DND-41 (cell line): ENCODE measurements around the gene NOS1AP.

Experiments used
- ATAC-seq: fragments of 200-7000 bp; cut with Tn5 transposase; 3 replicates; pipeline ENCODE4 v1.9.1; 2021; ENCODE audit warnings: low read depth; ENCODE audit not compliant: insufficient read depth
- DNase-seq: peaks from one replicate; pipeline ENCODE4 v3.0.0-alpha.2; 2020
- H2AFZ ChIP-seq: 2 replicates; pipeline ENCODE4 v1.6.0; 2012; ENCODE audit warnings: low read depth, low read length
- H3K27ac ChIP-seq: 2 replicates; pipeline ENCODE4 v1.5.1; 2012; ENCODE audit warnings: low read length, inconsistent platforms
- H3K27me3 ChIP-seq: fragments of 200-600 bp; sonication (generic); 2 replicates; pipeline ENCODE4 v1.6.0; 2012; ENCODE audit warnings: low read length, mild to moderate bottlenecking, inconsistent platforms; ENCODE audit not compliant: insufficient read depth, poor library complexity
- H3K36me3 ChIP-seq: 2 replicates; pipeline ENCODE4 v1.5.1; 2012; ENCODE audit warnings: low read length, inconsistent platforms; ENCODE audit not compliant: insufficient read depth
- H3K4me1 ChIP-seq: 2 replicates; pipeline ENCODE4 v1.5.1; 2012; ENCODE audit warnings: mild to moderate bottlenecking, low read length; ENCODE audit not compliant: insufficient read depth
- H3K4me2 ChIP-seq: 2 replicates; pipeline ENCODE4 v1.6.0; 2012; ENCODE audit warnings: mild to moderate bottlenecking, moderate library complexity, low read length, inconsistent platforms; ENCODE audit not compliant: insufficient read depth
- H3K4me3 ChIP-seq, 2 experiments: fragments of 200-600 bp in 1 of 2; shearing (Covaris generic) in 1 of 2; 2 replicates each; pipeline ENCODE4 v1.5.1; 2012 to 2016; ENCODE audit warnings: inconsistent platforms in 2 of 2, low read length in 2 of 2, mild to moderate bottlenecking in 2 of 2, low read depth in 1 of 2, moderate library complexity in 1 of 2
- H3K79me2 ChIP-seq: 2 replicates; pipeline ENCODE4 v1.6.0; 2012; ENCODE audit warnings: low read length, inconsistent platforms; ENCODE audit not compliant: insufficient read depth
- H3K9ac ChIP-seq: 2 replicates; pipeline ENCODE4 v1.6.0; 2012; ENCODE audit warnings: low read depth, mild to moderate bottlenecking, inconsistent platforms, low read length, moderate library complexity
- H3K9me3 ChIP-seq: 2 replicates; pipeline ENCODE4 v1.5.1; 2012; ENCODE audit warnings: low read length, moderate library complexity, mild to moderate bottlenecking, inconsistent platforms; ENCODE audit not compliant: insufficient read depth, severe bottlenecking
- H4K20me1 ChIP-seq: 2 replicates; pipeline ENCODE4 v1.6.0; 2012; ENCODE audit warnings: low read length; ENCODE audit not compliant: insufficient read depth
- EZH2 ChIP-seq: IDR thresholded peaks from 3 replicates; pipeline ENCODE4 v1.6.1; 2012; ENCODE audit warnings: borderline replicate concordance, low read depth, mild to moderate bottlenecking, moderate library complexity, low read length, inconsistent platforms; ENCODE audit not compliant: severe bottlenecking
- TF ChIP-seq, protein P1 (sequence below): IDR thresholded peaks from 2 replicates; pipeline ENCODE4 v1.5.1; 2012; ENCODE audit warnings: borderline replicate concordance, low read length, moderate library complexity, mild to moderate bottlenecking; ENCODE audit not compliant: poor library complexity, severe bottlenecking; ENCODE audit errors: extremely low read depth

The NOS1AP gene

DNA sequence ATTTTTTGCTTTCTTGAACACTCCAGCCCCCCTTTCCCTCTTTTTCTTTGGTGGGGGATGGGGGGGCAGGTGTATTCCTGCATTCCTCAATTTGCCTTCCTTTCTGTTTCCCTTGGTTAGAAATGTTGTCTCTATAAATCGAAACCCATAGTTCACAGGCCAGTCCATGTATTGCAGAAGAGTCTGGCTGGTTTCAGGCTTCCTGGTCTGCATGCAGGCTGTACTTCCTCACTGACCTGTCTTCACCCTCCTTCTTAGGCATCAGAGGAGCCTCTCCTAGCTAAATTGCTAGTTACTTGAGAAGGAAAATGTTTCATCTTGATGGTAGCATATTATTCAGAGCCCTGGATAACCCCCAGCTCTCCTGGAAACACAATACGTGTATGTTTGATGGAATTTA lies 167.1 kb downstream of the NOS1AP start:
- no peaks in the 10 kb centered on the region for H3K36me3 ChIP-seq
- no peak overlapping the region for H3K9ac ChIP-seq
- DNase-seq (no peak), ATAC-seq (no peak)
- H3K4me2 ChIP-seq, result no peak overlapping the region
- no peak overlapping the region for H2AFZ ChIP-seq
- H3K79me2 ChIP-seq, result no peaks in the 10 kb centered on the region
- no peaks in the 10 kb centered on the region for H3K9me3 ChIP-seq
- peaks cover 3% of the 10 kb centered on the region for H3K27me3 ChIP-seq
- no peaks in the 10 kb centered on the region for H3K4me1 ChIP-seq
- no peak overlapping the region for H3K4me3 ChIP-seq
- no peaks in the 10 kb centered on the region for H4K20me1 ChIP-seq
- no peak for TF ChIP-seq EZH2
- TF ChIP-seq, protein P1, sequence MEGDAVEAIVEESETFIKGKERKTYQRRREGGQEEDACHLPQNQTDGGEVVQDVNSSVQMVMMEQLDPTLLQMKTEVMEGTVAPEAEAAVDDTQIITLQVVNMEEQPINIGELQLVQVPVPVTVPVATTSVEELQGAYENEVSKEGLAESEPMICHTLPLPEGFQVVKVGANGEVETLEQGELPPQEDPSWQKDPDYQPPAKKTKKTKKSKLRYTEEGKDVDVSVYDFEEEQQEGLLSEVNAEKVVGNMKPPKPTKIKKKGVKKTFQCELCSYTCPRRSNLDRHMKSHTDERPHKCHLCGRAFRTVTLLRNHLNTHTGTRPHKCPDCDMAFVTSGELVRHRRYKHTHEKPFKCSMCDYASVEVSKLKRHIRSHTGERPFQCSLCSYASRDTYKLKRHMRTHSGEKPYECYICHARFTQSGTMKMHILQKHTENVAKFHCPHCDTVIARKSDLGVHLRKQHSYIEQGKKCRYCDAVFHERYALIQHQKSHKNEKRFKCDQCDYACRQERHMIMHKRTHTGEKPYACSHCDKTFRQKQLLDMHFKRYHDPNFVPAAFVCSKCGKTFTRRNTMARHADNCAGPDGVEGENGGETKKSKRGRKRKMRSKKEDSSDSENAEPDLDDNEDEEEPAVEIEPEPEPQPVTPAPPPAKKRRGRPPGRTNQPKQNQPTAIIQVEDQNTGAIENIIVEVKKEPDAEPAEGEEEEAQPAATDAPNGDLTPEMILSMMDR, result no peak
- H3K27ac ChIP-seq, result no peak overlapping the region

DNA sequence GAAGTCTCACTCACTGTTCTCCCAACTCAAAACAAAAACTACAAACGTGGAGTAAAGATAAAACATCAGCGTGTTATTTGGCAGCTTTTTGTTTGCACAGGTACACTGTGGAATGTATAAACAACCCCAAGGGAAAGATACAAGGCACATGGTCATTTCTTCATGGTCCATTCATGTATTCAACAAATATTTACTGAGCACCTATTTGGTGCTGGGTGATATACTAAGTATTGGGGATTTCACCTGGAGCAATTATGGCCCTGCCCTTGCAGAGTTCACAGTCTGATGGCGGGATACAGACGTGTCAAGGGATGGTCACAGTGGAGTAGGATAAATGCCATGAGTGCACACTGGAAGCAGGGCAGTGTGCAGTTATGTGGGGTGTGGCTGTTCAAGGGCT lies 171.1 kb downstream of the NOS1AP start:
- Histone ChIP-seq H3K36me3 (no peaks in the 10 kb centered on the region), H3K27me3 (no peaks in the 10 kb centered on the region), H3K4me1 (no peaks in the 10 kb centered on the region), H4K20me1 (no peaks in the 10 kb centered on the region), H3K9me3 (no peaks in the 10 kb centered on the region), H3K27ac (no peak overlapping the region), H2AFZ (no peak overlapping the region), H3K4me2 (no peak overlapping the region), H3K79me2 (no peaks in the 10 kb centered on the region), H3K9ac (no peak overlapping the region), H3K4me3 (no peak overlapping the region)
- ATAC-seq (no peak), DNase-seq (no peak)
- TF ChIP-seq EZH2, result no peak
- TF ChIP-seq, protein P1, result no peak

GRCh38 chr1:162242804-162243203 lies 173.3 kb downstream of the NOS1AP start:
- no peaks in the 10 kb centered on the region for H3K27me3 ChIP-seq
- no peak overlapping the region for H3K9ac ChIP-seq

More at GRCh38 chr1:162242804-162243203, 173.3 kb downstream of the NOS1AP start:
- DNase-seq (no peak), ATAC-seq (no peak)
- Histone ChIP-seq H4K20me1 (no peaks in the 10 kb centered on the region), H3K9me3 (no peaks in the 10 kb centered on the region), H3K4me2 (no peak overlapping the region), H3K4me3 (no peak overlapping the region), H3K4me1 (no peaks in the 10 kb centered on the region), H3K79me2 (no peaks in the 10 kb centered on the region), H3K27ac (no peak overlapping the region), H3K36me3 (no peaks in the 10 kb centered on the region), H2AFZ (no peak overlapping the region)
- TF ChIP-seq, protein P1, result no peak
- TF ChIP-seq EZH2, result no peak
